CD8-positive, alpha-beta memory T cell (primary cell): ENCODE measurements around the gene UBE2R2. TPM values are rescaled to one million over a fixed set of nuclear protein-coding genes. Genes with fewer than 3 reads are reported as not detected.
A peak's percentile ranks its signal among the peaks of the same experiment; 100 is the strongest.
"Not testable (repeated sequence)": the region's sequence is repeated elsewhere in the genome, so short reads cannot be mapped to it uniquely, and the experiment has no call there.

Experiments
- CTCF ChIA-PET: fragments of 350-600 bp; sonication (Branson Sonifier 250); formaldehyde crosslinking; loops from one replicate; lab custom pipeline; 2021; ENCODE audit warnings: antibody characterized with exemption; lab: Charles Lee
- POLR2A ChIA-PET: fragments of 350-600 bp; sonication (Branson Sonifier 250); formaldehyde crosslinking; loops from one replicate; lab custom pipeline; 2021; ENCODE audit warnings: antibody characterized with exemption; lab: Charles Lee
- DNase-seq, 5 donors: peaks; one replicate each; pipeline versions ENCODE4 v3.0.0 to v3.0.0-alpha.2; 2020 to 2022; ENCODE audit warnings: mixed read lengths in 1 of 5
- H3K27ac ChIP-seq: one replicate; pipeline ENCODE4 v1.7.0; 2013; ENCODE audit warnings: low read depth, mild to moderate bottlenecking, low read length, moderate library complexity
- H3K27me3 ChIP-seq: 2 replicates; pipeline ENCODE4 v1.7.0; 2013; ENCODE audit warnings: low read length, mild to moderate bottlenecking; ENCODE audit not compliant: insufficient read depth, poor library complexity, severe bottlenecking
- H3K36me3 ChIP-seq: 2 replicates; pipeline ENCODE4 v1.7.0; 2013; ENCODE audit warnings: mild to moderate bottlenecking, low read length, moderate library complexity; ENCODE audit not compliant: insufficient read depth
- H3K4me1 ChIP-seq: 2 replicates; pipeline ENCODE4 v1.7.0; 2013; ENCODE audit warnings: mild to moderate bottlenecking, low read length, moderate library complexity; ENCODE audit not compliant: insufficient read depth
- H3K4me3 ChIP-seq: 2 replicates; pipeline ENCODE4 v1.7.0; 2013; ENCODE audit warnings: mild to moderate bottlenecking, low read length
- H3K9me3 ChIP-seq: 2 replicates; pipeline ENCODE4 v1.7.0; 2013; ENCODE audit warnings: mild to moderate bottlenecking, low read length
- H3K27ac Mint-ChIP-seq, 8 donors: one replicate each; pipeline ENCODE4 v1.8.0; 2020 to 2021; ENCODE audit warnings: mixed read lengths in 8 of 8, mild to moderate bottlenecking in 6 of 8, inconsistent platforms in 3 of 8, moderate library complexity in 3 of 8
- H3K27me3 Mint-ChIP-seq, 2 donors: one replicate each; pipeline ENCODE4 v1.8.0; 2020 to 2021; ENCODE audit warnings: mixed read lengths in 2 of 2, mild to moderate bottlenecking in 1 of 2, moderate library complexity in 1 of 2
- H3K36me3 Mint-ChIP-seq, 3 donors: one replicate each; pipeline ENCODE4 v1.8.0; 2020 to 2021; ENCODE audit warnings: mixed read lengths in 3 of 3, inconsistent platforms in 1 of 3, mild to moderate bottlenecking in 1 of 3
- H3K4me1 Mint-ChIP-seq, 3 donors: one replicate each; pipeline ENCODE4 v1.8.0; 2020 to 2021; ENCODE audit warnings: mixed read lengths in 3 of 3, inconsistent platforms in 1 of 3, mild to moderate bottlenecking in 1 of 3
- H3K4me3 Mint-ChIP-seq, 7 donors: one replicate each; pipeline ENCODE4 v1.8.0; 2020 to 2021; ENCODE audit warnings: mixed read lengths in 7 of 7, mild to moderate bottlenecking in 6 of 7, moderate library complexity in 4 of 7, inconsistent platforms in 2 of 7
- H3K9me3 Mint-ChIP-seq, 5 donors: one replicate each; pipeline ENCODE4 v1.8.0; 2020 to 2022; ENCODE audit warnings: mixed read lengths in 5 of 5, mild to moderate bottlenecking in 3 of 5, moderate library complexity in 2 of 5, inconsistent platforms in 1 of 5
- polyA plus RNA-seq: library from polyadenylated mRNA; unstranded; fragments of 300-500 nt; fragmentation: Illumina TruSeq; gene quantifications from one replicate; pipeline ENCODE4 v1.2.3, GENCODE V29; 2021
- total RNA-seq, 2 experiments: library from RNA; stranded (reverse); gene quantifications; one replicate each; pipeline ENCODE4 v1.2.3, GENCODE V29; 2021

Gene UBE2R2
- total and polyA plus RNA-seq, 3 experiments from 2014 or later = 18.0 to 30.3 (median 28.8) TPM

DNA sequence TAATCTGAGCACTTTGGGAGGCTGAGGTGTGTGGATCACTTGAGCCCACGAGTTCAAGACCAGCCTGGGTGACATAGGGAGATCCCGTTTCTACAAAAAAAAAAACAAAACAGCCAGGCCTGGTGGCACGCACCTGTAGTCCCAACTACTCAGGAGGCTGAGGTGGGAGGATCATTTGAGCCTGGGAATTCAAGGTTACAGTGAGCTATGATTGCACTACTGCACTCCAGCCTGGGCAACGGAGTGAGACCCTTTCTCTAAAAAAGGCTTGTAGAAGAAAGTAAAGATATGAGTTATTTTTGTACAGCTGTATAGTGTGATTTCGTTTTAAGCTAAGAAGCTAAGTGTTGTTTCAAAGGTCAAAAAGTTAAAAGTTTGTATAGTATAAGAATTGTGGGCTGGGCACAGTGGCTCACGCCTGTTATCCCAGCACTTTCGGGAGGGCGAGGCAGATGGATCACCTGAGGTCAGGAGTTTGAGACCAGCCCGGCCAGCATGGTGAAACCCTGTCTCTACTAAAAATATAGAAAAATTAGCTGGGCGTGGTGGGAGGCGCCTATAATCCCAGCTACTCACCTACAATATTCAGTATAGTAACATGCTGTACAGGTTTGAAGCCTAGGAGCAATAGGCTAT is 18.8 kb downstream of the UBE2R2 start:
- Histone ChIP-seq H3K36me3 (no peaks in the 10 kb centered on the region), H3K27ac (no peak overlapping the region), H3K4me3 (no peak overlapping the region), H3K9me3 (no peaks in the 10 kb centered on the region), H3K27me3 (no peaks in the 10 kb centered on the region), H3K4me1 (peaks cover 11% of the 10 kb centered on the region)
- H3K9me3 Mint-ChIP-seq = no peaks in the 10 kb centered on the region
- H3K4me3 Mint-ChIP-seq = no peak overlapping the region
- peaks cover 29 to 67% (median 58%) of the 10 kb centered on the region in 3 donors for H3K4me1 Mint-ChIP-seq
- H3K27me3 Mint-ChIP-seq = no peaks in the 10 kb centered on the region
- peak overlapping the region in 2 of 8 donors; percentile 0 to 13 for H3K27ac Mint-ChIP-seq
- POLR2A ChIA-PET = no interaction called here
- peaks cover 0 to 4% (median 0%) of the 10 kb centered on the region in 3 donors for H3K36me3 Mint-ChIP-seq
- CTCF ChIA-PET = no interaction called here
- no peak for DNase-seq

DNA sequence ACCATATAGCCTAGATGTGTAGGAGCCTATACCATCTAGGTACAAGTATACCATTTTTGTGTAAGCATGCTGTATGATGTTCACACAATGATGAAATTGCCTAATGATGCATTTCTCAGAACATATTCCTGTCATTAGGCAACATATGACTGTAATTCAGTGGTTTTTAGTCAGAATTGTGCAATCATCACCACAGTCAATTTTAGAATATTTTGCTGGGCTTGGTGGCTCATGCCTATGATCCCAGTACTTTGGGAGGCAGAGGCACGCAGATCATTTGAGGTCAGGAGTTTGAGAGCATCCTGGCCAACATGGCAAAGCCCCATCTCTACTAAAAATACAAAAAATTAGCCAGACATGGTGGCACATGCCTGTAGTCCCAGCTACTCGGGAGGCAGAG is 19.3 kb downstream of the UBE2R2 start:
- H3K9me3 Mint-ChIP-seq, DNase-seq, H3K27me3 Mint-ChIP-seq, H3K27ac ChIP-seq, H3K9me3 ChIP-seq, H3K36me3 ChIP-seq, CTCF ChIA-PET, H3K36me3 Mint-ChIP-seq, POLR2A ChIA-PET, H3K4me3 ChIP-seq, H3K27me3 ChIP-seq: not testable (repeated sequence)
- H3K4me1 ChIP-seq = peaks cover 11% of the 10 kb centered on the region
- peak overlapping the region in 1 of 7 donors; percentile 48 for H3K4me3 Mint-ChIP-seq
- H3K27ac Mint-ChIP-seq = peak overlapping the region in 2 of 8 donors; percentile 29 to 78
- H3K4me1 Mint-ChIP-seq = peaks cover 31 to 65% (median 60%) of the 10 kb centered on the region in 3 donors

DNA sequence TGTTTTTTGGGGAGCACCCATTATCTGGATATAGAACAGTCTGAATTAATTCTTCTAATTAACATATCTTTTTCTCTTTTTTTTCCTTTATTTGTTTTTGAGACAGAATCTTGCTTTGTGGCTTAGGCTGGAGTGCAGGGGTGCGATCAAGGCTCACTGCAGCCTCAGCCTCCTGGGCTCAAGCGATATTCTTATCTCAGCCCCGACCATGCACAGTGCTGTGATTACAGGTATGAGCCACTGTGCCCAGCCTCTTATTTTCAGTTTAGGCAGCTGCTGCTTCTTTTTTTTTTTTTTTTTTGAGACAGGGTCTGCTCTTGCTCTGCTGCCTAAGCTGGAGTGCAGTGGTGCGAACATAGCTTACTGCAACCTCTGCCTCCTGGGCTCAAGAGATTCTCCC is 20.2 kb downstream of the UBE2R2 start:
- Mint-ChIP-seq H3K4me1 (peaks cover 37 to 71% (median 69%) of the 10 kb centered on the region in 3 donors), H3K27me3 (no peaks in the 10 kb centered on the region), H3K4me3 (no peak overlapping the region), H3K9me3 (no peaks in the 10 kb centered on the region), H3K27ac (peak overlapping the region in 1 of 8 donors; percentile 29), H3K36me3 (peaks cover 0 to 6% (median 1%) of the 10 kb centered on the region in 3 donors)
- peaks cover 11% of the 10 kb centered on the region for H3K4me1 ChIP-seq
- no peaks in the 10 kb centered on the region for H3K9me3 ChIP-seq
- H3K4me3 ChIP-seq = no peak overlapping the region
- no peaks in the 10 kb centered on the region for H3K36me3 ChIP-seq
- H3K27ac ChIP-seq = no peak overlapping the region
- H3K27me3 ChIP-seq = no peaks in the 10 kb centered on the region
- no peak for DNase-seq
- ChIA-PET POLR2A (no interaction called here), CTCF (interaction anchor here (0.6 kb wide), 1 partner anchor 237 kb away, joined by 3 read pairs; no protein-coding TSS in a partner anchor)

DNA sequence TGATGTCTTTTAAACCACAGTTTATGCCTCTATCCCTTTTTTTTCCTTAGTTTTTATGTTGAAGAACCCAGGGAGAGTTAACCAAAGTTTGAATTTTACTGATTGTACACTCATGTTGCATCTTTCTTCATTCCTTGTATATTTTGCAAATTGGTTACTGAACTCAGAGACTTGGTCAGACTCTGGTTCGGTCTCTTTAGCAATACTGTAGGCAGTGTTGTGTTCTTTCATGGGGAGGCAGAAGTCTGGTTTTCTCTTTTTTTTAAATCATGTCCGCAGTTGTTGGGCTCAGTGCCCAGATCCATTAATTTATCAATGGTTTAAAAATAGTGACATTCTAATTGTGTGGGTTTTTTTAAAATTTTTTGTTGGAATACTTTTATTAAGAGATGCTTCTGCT is 23.4 kb downstream of the UBE2R2 start:
- H3K27ac ChIP-seq = no peak overlapping the region
- ChIA-PET CTCF (interaction anchor here (2.0 kb wide), 1 partner anchor 26 kb away, joined by 7 read pairs; no protein-coding TSS in a partner anchor), POLR2A (no interaction called here)
- no peak overlapping the region for H3K4me3 ChIP-seq
- Mint-ChIP-seq H3K4me3 (no peak overlapping the region), H3K27ac (peak overlapping the region in 5 of 8 donors; percentile 6 to 95 (median 72)), H3K4me1 (peaks cover 38 to 76% (median 65%) of the 10 kb centered on the region in 3 donors), H3K36me3 (peaks cover 0 to 4% (median 1%) of the 10 kb centered on the region in 3 donors), H3K9me3 (no peaks in the 10 kb centered on the region), H3K27me3 (no peaks in the 10 kb centered on the region)
- DNase-seq = no peak
- no peaks in the 10 kb centered on the region for H3K27me3 ChIP-seq
- peaks cover 11% of the 10 kb centered on the region for H3K4me1 ChIP-seq
- no peaks in the 10 kb centered on the region for H3K9me3 ChIP-seq
- no peaks in the 10 kb centered on the region for H3K36me3 ChIP-seq

DNA sequence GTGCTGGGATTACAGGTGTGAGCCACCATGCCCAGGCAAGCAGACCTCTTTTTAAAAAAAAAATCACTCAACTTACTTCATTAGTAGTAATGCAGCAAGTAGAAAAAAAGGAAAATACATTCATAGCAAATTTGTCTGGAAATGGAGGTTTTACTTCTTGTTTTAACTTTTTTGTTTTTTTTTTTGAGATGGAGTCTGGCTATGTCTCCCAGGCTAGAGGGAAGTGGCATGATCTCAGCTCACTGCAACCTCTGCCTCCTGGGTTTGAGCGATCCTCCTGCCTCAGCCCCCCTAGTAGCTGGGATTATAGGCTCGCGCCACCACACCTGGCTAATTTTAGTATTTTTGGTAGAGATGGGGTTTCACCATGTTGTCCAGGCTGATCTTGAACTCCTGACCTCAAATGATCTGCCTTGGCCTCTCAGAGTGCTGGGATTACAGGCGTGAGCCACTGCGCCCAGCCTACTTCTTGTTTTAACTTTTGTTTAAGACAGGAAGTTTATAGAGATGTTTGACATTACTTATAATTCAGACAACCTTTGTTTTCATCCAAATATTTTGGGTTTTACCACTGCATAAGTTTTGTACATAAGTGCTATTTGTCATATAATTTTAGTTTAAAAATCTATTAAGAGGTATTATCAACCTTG is 26.5 kb downstream of the UBE2R2 start:
- no peak for DNase-seq
- Histone ChIP-seq H3K4me1 (peaks cover 22% of the 10 kb centered on the region), H3K27ac (no peak overlapping the region), H3K36me3 (no peaks in the 10 kb centered on the region), H3K27me3 (no peaks in the 10 kb centered on the region), H3K9me3 (no peaks in the 10 kb centered on the region), H3K4me3 (no peak overlapping the region)
- Mint-ChIP-seq H3K36me3 (peaks cover 0 to 3% (median 2%) of the 10 kb centered on the region in 3 donors), H3K27ac (peak overlapping the region in 6 of 8 donors; percentile 12 to 47 (median 26)), H3K27me3 (no peaks in the 10 kb centered on the region), H3K9me3 (no peaks in the 10 kb centered on the region), H3K4me1 (peaks cover 42 to 71% (median 62%) of the 10 kb centered on the region in 3 donors), H3K4me3 (peak overlapping the region in 1 of 7 donors; percentile 4)
- CTCF ChIA-PET = interaction anchor here (1.0 to 1.1 kb wide), 2 partner anchors 9 to 30 kb away, joined by 3 to 4 read pairs; no protein-coding TSS in a partner anchor
- POLR2A ChIA-PET = no interaction called here

DNA sequence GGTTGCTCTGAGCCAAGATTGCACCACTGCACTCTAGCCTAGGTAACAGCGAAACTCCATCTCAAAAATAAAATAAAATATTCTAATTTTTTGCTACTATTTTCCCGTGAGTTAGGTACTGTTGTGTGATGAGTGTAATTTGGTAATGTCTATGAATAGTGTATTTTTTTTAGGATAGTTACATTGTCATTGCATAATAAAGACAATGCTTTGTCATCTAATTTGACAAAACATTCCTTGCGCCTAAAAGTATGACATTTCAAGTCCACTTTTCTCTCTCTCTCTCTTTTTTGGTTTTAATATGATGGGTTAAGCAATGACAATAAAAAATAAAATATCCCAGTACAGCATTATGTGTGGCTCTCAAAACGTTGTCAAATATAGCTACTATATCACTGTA is 29.3 kb downstream of the UBE2R2 start:
- Mint-ChIP-seq H3K27ac (peak overlapping the region in 1 of 8 donors; percentile 74), H3K36me3 (peaks cover 0 to 2% (median 2%) of the 10 kb centered on the region in 3 donors), H3K4me1 (peaks cover 38 to 66% (median 56%) of the 10 kb centered on the region in 3 donors), H3K27me3 (no peaks in the 10 kb centered on the region), H3K9me3 (no peaks in the 10 kb centered on the region), H3K4me3 (no peak overlapping the region)
- DNase-seq = no peak
- no peaks in the 10 kb centered on the region for H3K9me3 ChIP-seq
- no peak overlapping the region for H3K27ac ChIP-seq
- H3K27me3 ChIP-seq = no peaks in the 10 kb centered on the region
- ChIA-PET CTCF (interaction anchor here (2.8 kb wide), 1 partner anchor 32 kb away, joined by 19 read pairs; no protein-coding TSS in a partner anchor), POLR2A (no interaction called here)
- H3K4me1 ChIP-seq = peaks cover 17% of the 10 kb centered on the region
- H3K36me3 ChIP-seq = no peaks in the 10 kb centered on the region
- H3K4me3 ChIP-seq = no peak overlapping the region

- not testable (repeated sequence) for H3K27ac ChIP-seq, H3K9me3 Mint-ChIP-seq, H3K9me3 ChIP-seq, H3K36me3 ChIP-seq, H3K27me3 Mint-ChIP-seq, H3K27ac Mint-ChIP-seq, DNase-seq, H3K27me3 ChIP-seq, H3K36me3 Mint-ChIP-seq, H3K4me3 ChIP-seq, H3K4me3 Mint-ChIP-seq
- POLR2A ChIA-PET = interaction anchor here (0.6 kb wide), 1 partner anchor 1928 kb away, joined by 5 read pairs; no protein-coding TSS in a partner anchor
- H3K4me1 ChIP-seq = peaks cover 21% of the 10 kb centered on the region
- H3K4me1 Mint-ChIP-seq = peaks cover 29 to 62% (median 42%) of the 10 kb centered on the region in 3 donors
- CTCF ChIA-PET = interaction anchor here (2.8 kb wide), 1 partner anchor 34 kb away, joined by 19 read pairs; no protein-coding TSS in a partner anchor
These were observed 30.9 kb downstream of the UBE2R2 start for GRCh38 chr9:33847894-33848205.

DNA sequence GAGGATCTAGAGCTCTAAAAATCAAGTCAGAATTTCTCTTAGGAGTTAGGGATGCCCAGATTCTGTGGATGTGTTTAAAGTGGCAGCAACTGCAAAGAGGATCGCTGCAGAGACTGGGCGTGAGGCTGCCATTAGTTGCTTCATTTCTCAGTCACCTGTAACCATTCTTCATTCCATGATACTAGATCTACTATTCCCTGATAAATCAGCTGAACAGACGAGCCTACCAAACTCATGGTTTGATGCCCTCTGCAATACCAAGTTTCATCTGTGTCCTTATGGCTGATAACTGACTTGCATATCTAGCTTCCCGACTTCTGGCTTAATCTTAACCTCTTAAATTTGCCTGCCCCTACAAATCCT is 33.3 kb downstream of the UBE2R2 start:
- Mint-ChIP-seq H3K4me3 (no peak overlapping the region), H3K9me3 (no peaks in the 10 kb centered on the region), H3K27me3 (no peaks in the 10 kb centered on the region), H3K27ac (peak overlapping the region in 7 of 8 donors; percentile 11 to 96 (median 37)), H3K36me3 (peaks cover 0 to 5% (median 1%) of the 10 kb centered on the region in 3 donors), H3K4me1 (peaks cover 30 to 63% (median 47%) of the 10 kb centered on the region in 3 donors)
- ChIA-PET CTCF (interaction anchor here (4.2 kb wide), 1 partner anchor 36 kb away, joined by 49 read pairs; no protein-coding TSS in a partner anchor), POLR2A (interaction anchor here (1.0 kb wide), 1 partner anchor 34 kb away, joined by 4 read pairs; no protein-coding TSS in a partner anchor)
- Histone ChIP-seq H3K27me3 (no peaks in the 10 kb centered on the region), H3K4me3 (no peak overlapping the region), H3K4me1 (peaks cover 21% of the 10 kb centered on the region), H3K9me3 (no peaks in the 10 kb centered on the region), H3K27ac (no peak overlapping the region), H3K36me3 (no peaks in the 10 kb centered on the region)
- no peak for DNase-seq
